ENCODE measurements around the gene FAAP20.

The FAAP20 gene

DNA sequence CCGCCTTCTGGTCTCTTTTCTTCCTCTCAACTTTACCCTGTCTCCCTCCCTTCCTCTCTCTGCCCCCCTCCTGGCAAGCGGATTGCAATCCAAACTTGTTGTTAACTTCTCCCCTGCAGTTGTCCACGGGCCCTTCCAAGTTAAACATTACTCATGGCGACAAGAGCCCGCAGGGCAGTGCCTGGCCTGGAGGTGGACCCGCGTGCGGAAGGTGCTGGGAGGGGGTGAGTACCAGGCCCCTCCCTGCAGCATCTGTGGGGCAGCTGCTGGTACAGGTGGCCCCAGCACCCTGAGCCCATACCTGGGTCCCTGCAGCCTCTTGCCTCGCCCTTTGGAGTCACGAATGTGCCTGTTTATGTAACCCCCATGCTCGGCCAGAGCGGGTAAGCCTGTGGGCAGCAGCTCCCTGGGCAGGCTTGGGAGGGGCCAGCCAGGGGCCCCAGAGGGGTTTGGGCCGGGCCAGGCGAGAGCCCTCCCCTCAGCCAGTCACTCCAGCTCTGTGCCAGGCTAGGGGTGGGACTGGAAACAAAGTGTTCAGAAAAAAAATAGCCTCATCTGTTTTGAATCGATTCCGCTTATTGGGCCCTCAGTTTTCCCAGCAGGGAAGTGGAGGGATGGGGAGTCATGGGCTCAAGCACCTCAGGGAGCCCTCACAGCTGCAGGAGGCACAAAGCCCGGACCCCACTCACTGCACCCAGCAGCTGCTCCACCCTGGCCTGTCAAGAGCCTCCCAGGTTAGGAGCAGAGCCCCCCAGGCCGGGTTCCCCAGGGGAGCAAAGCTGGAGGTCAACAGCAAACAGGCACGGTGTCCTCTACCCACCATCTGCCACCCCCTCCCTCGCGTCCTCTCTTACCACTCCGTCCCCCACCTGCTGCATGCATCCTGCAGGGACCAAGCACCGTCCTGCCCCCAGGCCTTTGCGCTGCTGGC lies 14.0 kb upstream of the FAAP20 start:
- H3K9ac ChIP-seq (ENCODE audit: low read length), result no peak overlapping the region

GRCh38 chr1:2206813-2207487 lies 12.4 kb upstream of the FAAP20 start:
- peaks cover 33% of the 10 kb centered on the region for H3K4me1 ChIP-seq (ENCODE audit: control insufficient read depth, insufficient read depth, low read length)
- H3K9ac ChIP-seq (ENCODE audit: low read length), result no peak overlapping the region
- H3K9me3 ChIP-seq (ENCODE audit: control insufficient read depth, insufficient read depth, low read depth, low read length), result no peaks in the 10 kb centered on the region
- H3K36me3 ChIP-seq (ENCODE audit: control insufficient read depth, insufficient read depth, low read length), result no peaks in the 10 kb centered on the region
- H3K27ac ChIP-seq (ENCODE audit: low read depth, low read length), result no peak overlapping the region
- no peak overlapping the region for H3K4me3 ChIP-seq (ENCODE audit: low read depth, low read length)
- H3K27me3 ChIP-seq (ENCODE audit: control insufficient read depth, insufficient read depth, low read length), result peaks cover 8% of the 10 kb centered on the region

More for the DNA sequence above, 14.0 kb upstream of the FAAP20 start:
- peaks cover 8% of the 10 kb centered on the region for H3K27me3 ChIP-seq (ENCODE audit: control insufficient read depth, insufficient read depth, low read length)
- no peaks in the 10 kb centered on the region for H3K9me3 ChIP-seq (ENCODE audit: control insufficient read depth, insufficient read depth, low read depth, low read length)
- H3K4me3 ChIP-seq (ENCODE audit: low read depth, low read length), result no peak overlapping the region
- no peak overlapping the region for H3K27ac ChIP-seq (ENCODE audit: low read depth, low read length)
- peaks cover 47% of the 10 kb centered on the region for H3K4me1 ChIP-seq (ENCODE audit: control insufficient read depth, insufficient read depth, low read length)
- H3K36me3 ChIP-seq (ENCODE audit: control insufficient read depth, insufficient read depth, low read length), result no peaks in the 10 kb centered on the region

GRCh38 chr1:2205191-2205952 lies 10.8 kb upstream of the FAAP20 start:
- Histone ChIP-seq H3K36me3 (ENCODE audit: control insufficient read depth, insufficient read depth, low read length) (no peaks in the 10 kb centered on the region), H3K27me3 (ENCODE audit: control insufficient read depth, insufficient read depth, low read length) (peaks cover 8% of the 10 kb centered on the region), H3K9me3 (ENCODE audit: control insufficient read depth, insufficient read depth, low read depth, low read length) (no peaks in the 10 kb centered on the region), H3K4me1 (ENCODE audit: control insufficient read depth, insufficient read depth, low read length) (peaks cover 33% of the 10 kb centered on the region), H3K4me3 (ENCODE audit: low read depth, low read length) (peak overlapping the region; percentile 64), H3K27ac (ENCODE audit: low read depth, low read length) (no peak overlapping the region; the same call in 1 of the 2 replicates), H3K9ac (ENCODE audit: low read length) (no peak overlapping the region)

GRCh38 chr1:2204415-2205190 lies 10.0 kb upstream of the FAAP20 start:
- H3K4me3 ChIP-seq (ENCODE audit: low read depth, low read length), result peak overlapping the region; percentile 61
- H3K4me1 ChIP-seq (ENCODE audit: control insufficient read depth, insufficient read depth, low read length), result peaks cover 33% of the 10 kb centered on the region
- H3K9ac ChIP-seq (ENCODE audit: low read length), result peak overlapping the region; percentile 32
- no peaks in the 10 kb centered on the region for H3K9me3 ChIP-seq (ENCODE audit: control insufficient read depth, insufficient read depth, low read depth, low read length)
- H3K36me3 ChIP-seq (ENCODE audit: control insufficient read depth, insufficient read depth, low read length), result no peaks in the 10 kb centered on the region
- peaks cover 8% of the 10 kb centered on the region for H3K27me3 ChIP-seq (ENCODE audit: control insufficient read depth, insufficient read depth, low read length)
- H3K27ac ChIP-seq (ENCODE audit: low read depth, low read length), result no peak overlapping the region

DNA sequence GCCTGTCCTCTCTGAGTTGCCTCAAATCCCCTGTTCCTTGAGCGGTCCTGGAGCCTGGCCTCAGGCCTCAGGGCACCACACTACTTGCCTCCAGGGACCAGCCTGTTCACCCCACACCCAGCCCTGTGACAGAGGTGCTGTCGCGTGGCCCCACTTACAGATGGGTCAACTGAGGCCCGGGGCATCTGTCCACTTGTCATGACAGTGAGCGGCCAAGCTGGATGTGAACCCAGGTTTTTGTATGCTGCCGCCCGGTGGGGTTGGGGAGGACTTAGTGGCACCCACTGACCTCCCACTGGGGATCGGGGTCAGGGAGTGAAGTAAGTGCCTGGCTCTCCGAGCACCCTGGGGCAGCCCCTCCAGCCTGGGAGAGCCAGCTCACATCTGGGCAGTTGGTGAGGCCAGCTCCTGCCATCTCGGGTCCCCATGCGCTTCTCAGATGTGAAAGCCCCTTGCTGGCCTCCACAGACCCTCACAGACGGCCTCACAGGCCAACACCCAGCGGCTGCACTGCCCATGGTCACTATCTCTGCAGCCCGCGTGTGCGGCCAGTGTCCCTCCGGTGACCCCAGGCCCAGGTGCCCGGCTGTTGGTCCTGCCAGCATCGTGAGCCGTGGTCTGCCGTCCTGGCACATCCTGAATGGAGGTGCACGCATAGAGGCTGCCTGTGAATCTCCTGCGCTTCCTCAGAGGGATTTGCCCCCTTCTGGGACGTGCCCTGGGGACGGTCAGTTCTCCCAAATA lies 9.3 kb upstream of the FAAP20 start:
- Histone ChIP-seq H3K36me3 (ENCODE audit: control insufficient read depth, insufficient read depth, low read length) (no peaks in the 10 kb centered on the region), H3K27me3 (ENCODE audit: control insufficient read depth, insufficient read depth, low read length) (peaks cover 8% of the 10 kb centered on the region), H3K9me3 (ENCODE audit: control insufficient read depth, insufficient read depth, low read depth, low read length) (no peaks in the 10 kb centered on the region), H3K4me1 (ENCODE audit: control insufficient read depth, insufficient read depth, low read length) (peaks cover 36% of the 10 kb centered on the region), H3K9ac (ENCODE audit: low read length) (peak overlapping the region; percentile 32), H3K27ac (ENCODE audit: low read depth, low read length) (no peak overlapping the region), H3K4me3 (ENCODE audit: low read depth, low read length) (peak overlapping the region; percentile 61)

- H3K27me3 ChIP-seq (ENCODE audit: control insufficient read depth, insufficient read depth, low read length), result peaks cover 8% of the 10 kb centered on the region
- peaks cover 32% of the 10 kb centered on the region for H3K4me1 ChIP-seq (ENCODE audit: control insufficient read depth, insufficient read depth, low read length)
- no peaks in the 10 kb centered on the region for H3K9me3 ChIP-seq (ENCODE audit: control insufficient read depth, insufficient read depth, low read depth, low read length)
- H3K36me3 ChIP-seq (ENCODE audit: control insufficient read depth, insufficient read depth, low read length), result no peaks in the 10 kb centered on the region
- H3K27ac ChIP-seq (ENCODE audit: low read depth, low read length), result no peak overlapping the region
- no peak overlapping the region for H3K4me3 ChIP-seq (ENCODE audit: low read depth, low read length)
- H3K9ac ChIP-seq (ENCODE audit: low read length), result no peak overlapping the region
Measured at GRCh38 chr1:2202843-2203601, 8.4 kb upstream of the FAAP20 start.

DNA sequence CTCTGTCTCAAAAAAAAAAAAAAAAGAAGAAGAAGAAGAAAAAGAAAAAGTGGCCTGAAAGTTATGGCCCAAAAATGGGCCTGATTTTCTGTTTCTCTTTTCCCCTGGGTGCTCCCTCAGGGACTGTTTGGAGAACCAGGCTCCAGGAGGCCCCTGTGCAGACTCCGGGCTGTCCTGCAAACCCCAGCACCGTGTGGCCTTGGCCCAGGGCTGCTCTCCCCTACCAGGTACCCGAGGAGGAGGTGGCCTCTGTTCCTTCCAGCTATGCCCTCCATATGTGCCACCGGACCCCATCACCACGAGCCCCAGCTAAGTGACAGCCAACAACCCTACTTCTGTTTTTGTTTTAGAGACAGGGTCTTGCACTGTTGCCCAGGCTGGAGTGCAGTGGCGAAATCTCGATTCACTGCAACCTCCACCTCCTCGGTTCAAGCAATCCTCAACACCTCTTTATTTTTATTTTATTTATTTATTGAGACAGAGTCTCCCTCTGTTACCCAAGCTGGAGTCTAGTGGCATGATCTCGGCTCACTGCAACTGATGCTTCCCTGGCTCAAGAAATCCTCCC lies 7.5 kb upstream of the FAAP20 start:
- Histone ChIP-seq H3K4me3 (ENCODE audit: low read depth, low read length) (no peak overlapping the region), H3K36me3 (ENCODE audit: control insufficient read depth, insufficient read depth, low read length) (no peaks in the 10 kb centered on the region), H3K27ac (ENCODE audit: low read depth, low read length) (no peak overlapping the region), H3K4me1 (ENCODE audit: control insufficient read depth, insufficient read depth, low read length) (peaks cover 23% of the 10 kb centered on the region), H3K9ac (ENCODE audit: low read length) (no peak overlapping the region), H3K27me3 (ENCODE audit: control insufficient read depth, insufficient read depth, low read length) (peaks cover 8% of the 10 kb centered on the region), H3K9me3 (ENCODE audit: control insufficient read depth, insufficient read depth, low read depth, low read length) (no peaks in the 10 kb centered on the region)

GRCh38 chr1:2201062-2201461 lies 6.5 kb upstream of the FAAP20 start:
- no peak overlapping the region for H3K4me3 ChIP-seq (ENCODE audit: low read depth, low read length)
- no peak overlapping the region for H3K9ac ChIP-seq (ENCODE audit: low read length)
- no peaks in the 10 kb centered on the region for H3K9me3 ChIP-seq (ENCODE audit: control insufficient read depth, insufficient read depth, low read depth, low read length)
- peaks cover 6% of the 10 kb centered on the region for H3K27me3 ChIP-seq (ENCODE audit: control insufficient read depth, insufficient read depth, low read length)
- no peak overlapping the region for H3K27ac ChIP-seq (ENCODE audit: low read depth, low read length)
- H3K4me1 ChIP-seq (ENCODE audit: control insufficient read depth, insufficient read depth, low read length), result peaks cover 20% of the 10 kb centered on the region
- no peaks in the 10 kb centered on the region for H3K36me3 ChIP-seq (ENCODE audit: control insufficient read depth, insufficient read depth, low read length)

DNA sequence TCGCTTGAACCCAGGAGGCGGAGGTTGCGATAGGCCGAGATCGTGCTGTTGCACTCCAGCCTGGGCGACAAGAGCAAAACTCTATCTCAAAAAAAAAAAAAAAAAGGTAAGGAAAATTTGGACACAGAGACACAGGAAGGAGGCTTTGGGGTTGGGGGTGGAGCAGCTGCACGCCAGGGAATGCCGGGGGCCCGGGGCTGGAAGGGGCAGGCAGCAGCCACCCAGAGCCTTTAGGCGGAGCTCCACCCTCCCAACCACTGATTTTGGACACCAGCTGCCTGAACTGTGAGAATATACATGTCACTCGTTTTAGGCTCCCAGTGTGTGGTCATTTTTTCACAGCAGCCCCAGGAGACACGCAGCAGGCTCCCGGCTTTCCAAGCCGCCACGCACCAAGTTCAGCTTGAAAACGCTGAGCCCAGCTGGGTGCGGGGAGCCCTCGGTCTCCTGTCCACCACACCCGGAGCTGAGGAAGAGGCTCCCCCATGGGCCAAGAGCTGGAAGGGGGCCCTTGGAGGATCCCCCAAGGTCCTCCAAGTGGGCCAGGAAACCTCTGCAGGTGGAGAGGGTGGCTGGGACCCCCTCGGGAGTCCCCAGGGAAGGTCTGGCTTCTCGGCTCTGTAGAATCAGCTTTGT lies 5.9 kb upstream of the FAAP20 start:
- H3K4me1 ChIP-seq (ENCODE audit: control insufficient read depth, insufficient read depth, low read length), result peaks cover 14% of the 10 kb centered on the region
- no peaks in the 10 kb centered on the region for H3K36me3 ChIP-seq (ENCODE audit: control insufficient read depth, insufficient read depth, low read length)
- no peaks in the 10 kb centered on the region for H3K27me3 ChIP-seq (ENCODE audit: control insufficient read depth, insufficient read depth, low read length)
- H3K27ac ChIP-seq (ENCODE audit: low read depth, low read length), result no peak overlapping the region
- no peaks in the 10 kb centered on the region for H3K9me3 ChIP-seq (ENCODE audit: control insufficient read depth, insufficient read depth, low read depth, low read length)
- no peak overlapping the region for H3K9ac ChIP-seq (ENCODE audit: low read length)
- H3K4me3 ChIP-seq (ENCODE audit: low read depth, low read length), result no peak overlapping the region
